GM19467 (cell line): Measurements from ENCODE around the gene PRR5.

Source experiments
- ATAC-seq: cut with Tn5 transposase; IDR thresholded peaks from one replicate; pipeline ENCODE4 v1.9.1; 2021; ENCODE audit warnings: mild to moderate bottlenecking, moderate library complexity; ENCODE audit not compliant: unreplicated experiment

Gene PRR5

GRCh38 chr22:44782363-44782963 is 80.5 kb downstream of the PRR5 start:
- no peak for ATAC-seq

GRCh38 chr22:44783091-44783490 is 81.1 kb downstream of the PRR5 start:
- no peak for ATAC-seq

- no peak for ATAC-seq
Observed at GRCh38 chr22:44783581-44783980, 81.6 kb downstream of the PRR5 start.

- no peak for ATAC-seq
Observed at GRCh38 chr22:44786136-44786535, 84.1 kb downstream of the PRR5 start.

GRCh38 chr22:44786610-44787009 is 84.6 kb downstream of the PRR5 start:
- ATAC-seq = no peak
